K562 (cell line): Measurements from ENCODE around the gene GCDH. TPM values are rescaled to one million over a fixed set of nuclear protein-coding genes. Genes with fewer than 3 reads are reported as not detected.

ENCODE experiments used
- CHD2 ChIP-seq: IDR thresholded peaks from 2 replicates; pipeline ENCODE4 v1.6.1; 2011; ENCODE audit warnings: low read depth, low read length
- ELF2 ChIP-seq: fragments of 250-450 bp; sonication (Bioruptor Pico); IDR thresholded peaks from 2 replicates; pipeline ENCODE4 v1.5.0; 2021; ENCODE audit warnings: mild to moderate bottlenecking
- FOXK2 ChIP-seq, 2 experiments: fragments of 450-650 bp; IDR thresholded peaks in 1 of 2; conservative IDR thresholded peaks in 1 of 2; 2 replicates each; pipeline ENCODE4 v1.6.1; 2016; ENCODE audit warnings: low read depth in 2 of 2, mild to moderate bottlenecking in 1 of 2
- GABPA ChIP-seq: fragments of 200-800 bp; sonication (Bioruptor generic); conservative IDR thresholded peaks from 2 replicates; pipeline ENCODE4 v1.6.1; 2016; ENCODE audit warnings: low read depth, missing genetic modification characterization, missing compliant biosample characterization
- GABPB1 ChIP-seq: sonication (generic); formaldehyde crosslinking; IDR thresholded peaks from 2 replicates; pipeline ENCODE4 v1.8.0; 2022; ENCODE audit warnings: mild to moderate bottlenecking, missing genetic modification reagents
- HDAC6 ChIP-seq: IDR thresholded peaks from 2 replicates; pipeline ENCODE4 v1.6.1; 2012; ENCODE audit warnings: low read depth, mild to moderate bottlenecking, control low read depth, inconsistent platforms, low read length, moderate library complexity
- HMGN3 ChIP-seq: IDR thresholded peaks from 2 replicates; pipeline ENCODE4 v1.6.1; 2011; ENCODE audit warnings: borderline replicate concordance, low read depth, mild to moderate bottlenecking, mixed read lengths, low read length; ENCODE audit not compliant: insufficient read length; ENCODE audit errors: extremely low read depth
- MTA3 ChIP-seq: fragments of 450-650 bp; formaldehyde crosslinking; IDR thresholded peaks from 2 replicates; pipeline ENCODE4 v1.6.1; 2017; ENCODE audit warnings: mild to moderate bottlenecking, borderline replicate concordance
- PHF8 ChIP-seq: fragments of 200-600 bp; sonication (generic); IDR thresholded peaks from 2 replicates; pipeline ENCODE4 v1.6.1; 2012; ENCODE audit warnings: mixed run types, mild to moderate bottlenecking, inconsistent platforms, low read length, moderate library complexity, borderline replicate concordance
- XRCC5 ChIP-seq: fragments of 200-400 bp; formaldehyde crosslinking; IDR thresholded peaks from 2 replicates; pipeline ENCODE4 v1.6.1; 2017; ENCODE audit warnings: low read depth, mild to moderate bottlenecking, low read length
- ZEB2 ChIP-seq: fragments of 450-650 bp; IDR thresholded peaks from 2 replicates; pipeline ENCODE4 v1.6.1; 2016
- polyA plus RNA-seq, 8 experiments: library from polyadenylated mRNA; depleted of rRNA in 4 of 8; stranded (reverse) in 5 of 8; unstranded in 3 of 8; fragments of >200 nt; fragmentation: Nextera tagmentation in 2 of 8; fragmentation: Illumina TruSeq in 1 of 8; extraction: Ambion mirVana in 2 of 8; extraction: Trizol in 1 of 8; gene quantifications; 2 replicates each; pipeline versions ENCODE4 v1.2.1 to v1.2.3, GENCODE V29; 2011 to 2014; ENCODE audit warnings: inconsistent platforms in 1 of 8, missing spikeins in 1 of 8
- total RNA-seq, 7 experiments: library from RNA; depleted of rRNA in 6 of 7; stranded (reverse); fragments of >200 nt in 6 of 7; fragmentation: Illumina TruSeq in 2 of 7; extraction: Trizol in 2 of 7; gene quantifications; 2 replicates each; pipeline versions ENCODE4 v1.2.1 to v1.2.3, GENCODE V29; 2011 to 2021; ENCODE audit warnings: low replicate concordance in 1 of 7
- TF ChIP-seq, protein P1 (sequence below): fragments of 250-450 bp; sonication (Bioruptor Pico); IDR thresholded peaks from 2 replicates; pipeline ENCODE4 v1.4.0; 2020; ENCODE audit warnings: borderline replicate concordance
- TF ChIP-seq, protein P2 (sequence below): fragments of 450-650 bp; IDR thresholded peaks from 2 replicates; pipeline ENCODE4 v1.6.1; 2016; ENCODE audit warnings: antibody characterized with exemption
- TF ChIP-seq, protein P3 (sequence below): sonication (generic); formaldehyde crosslinking; IDR thresholded peaks from 2 replicates; pipeline ENCODE4 v1.8.0; 2022; ENCODE audit warnings: missing genetic modification reagents, mild to moderate bottlenecking, borderline replicate concordance
- TF ChIP-seq, protein P4 (sequence below), 2 experiments: fragments of 450-650 bp in 1 of 2; sonication (generic) in 1 of 2; formaldehyde crosslinking in 1 of 2; IDR thresholded peaks in 1 of 2; conservative IDR thresholded peaks in 1 of 2; 2 replicates each; pipeline versions ENCODE4 v1.6.1 to v1.8.1; 2016 to 2023; ENCODE audit warnings: mild to moderate bottlenecking in 2 of 2, moderate library complexity in 2 of 2, inconsistent platforms in 1 of 2, missing genetic modification reagents in 1 of 2
- TF ChIP-seq, protein P5 (sequence below): sonication (generic); formaldehyde crosslinking; IDR thresholded peaks from 2 replicates; pipeline ENCODE4 v1.5.0; 2020; ENCODE audit warnings: missing genetic modification reagents
- TF ChIP-seq, protein P6 (sequence below): sonication (generic); formaldehyde crosslinking; IDR thresholded peaks from 2 replicates; pipeline ENCODE4 v1.8.0; 2022; ENCODE audit warnings: mild to moderate bottlenecking, missing genetic modification reagents

Gene GCDH
- total and polyA plus RNA-seq, 9 of the 15 experiments (the other 6 are each of a cell fraction or from before 2014, with no cell fraction given), result 2.9 to 50.8 (median 19.1) TPM

DNA sequence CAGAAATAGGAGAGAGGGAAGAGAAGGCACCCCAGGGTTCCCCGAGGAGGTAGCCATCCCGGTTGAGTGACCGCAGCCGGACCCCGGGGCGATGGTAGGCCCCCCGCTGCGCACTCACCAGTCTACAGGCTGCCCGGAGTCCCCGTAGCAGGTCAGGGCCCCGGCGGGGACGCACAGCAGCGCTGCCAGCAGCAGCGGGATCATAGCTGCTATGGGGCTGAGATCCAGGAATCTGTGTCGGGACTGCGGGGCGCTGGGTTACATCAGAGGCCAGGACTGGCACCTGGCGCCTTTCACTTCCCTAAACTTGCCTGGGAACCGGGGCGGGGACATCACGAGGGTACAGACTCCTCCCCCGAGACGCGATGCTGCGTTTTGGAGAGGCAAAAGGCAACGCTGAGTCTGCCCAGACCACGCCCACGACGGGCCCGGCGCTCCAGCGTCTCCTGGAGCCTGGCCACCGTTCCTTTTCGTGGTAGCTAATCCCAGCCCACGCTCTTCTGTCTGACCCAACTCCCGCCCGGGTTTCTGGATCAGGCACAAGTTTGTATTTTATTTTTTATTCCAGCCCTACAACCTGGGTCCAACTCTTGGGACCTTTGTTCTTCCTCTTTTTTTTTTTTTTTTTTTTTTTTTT lies 9.7 kb upstream of the GCDH start, which contains the start of gene DNASE2 (continued):
- TF ChIP-seq, protein P1, sequence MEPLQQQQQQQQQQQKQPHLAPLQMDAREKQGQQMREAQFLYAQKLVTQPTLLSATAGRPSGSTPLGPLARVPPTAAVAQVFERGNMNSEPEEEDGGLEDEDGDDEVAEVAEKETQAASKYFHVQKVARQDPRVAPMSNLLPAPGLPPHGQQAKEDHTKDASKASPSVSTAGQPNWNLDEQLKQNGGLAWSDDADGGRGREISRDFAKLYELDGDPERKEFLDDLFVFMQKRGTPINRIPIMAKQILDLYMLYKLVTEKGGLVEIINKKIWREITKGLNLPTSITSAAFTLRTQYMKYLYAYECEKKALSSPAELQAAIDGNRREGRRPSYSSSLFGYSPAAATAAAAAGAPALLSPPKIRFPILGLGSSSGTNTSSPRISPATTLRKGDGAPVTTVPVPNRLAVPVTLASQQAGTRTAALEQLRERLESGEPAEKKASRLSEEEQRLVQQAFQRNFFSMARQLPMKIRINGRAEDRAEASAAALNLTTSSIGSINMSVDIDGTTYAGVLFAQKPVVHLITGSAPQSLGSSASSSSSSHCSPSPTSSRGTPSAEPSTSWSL, result no peak
- TF ChIP-seq MTA3, result peak; percentile 75; the same call in 1 of the 2 replicates
- peak in 1 of 2 experiments; percentile 63; a peak in 2 of 4 replicates for TF ChIP-seq FOXK2 (conservative IDR thresholded peaks at IDR 0.05 in 1 of 2, IDR thresholded peaks at IDR 0.05 in 1 of 2; ENCODE audit: low read depth in 2 of 2)
- peak; percentile 60; the same call in 1 of the 2 replicates for TF ChIP-seq GABPB1 (CRISPR knock-in tag)
- peak; percentile 3; the same call in 1 of the 2 replicates for TF ChIP-seq ZEB2
- TF ChIP-seq CHD2, result no peak
- TF ChIP-seq PHF8, result peak; percentile 87; the same call in 1 of the 2 replicates
- peak; percentile 72; the same call in 1 of the 2 replicates for TF ChIP-seq ELF2 (CRISPR knock-in tag)
- 0 out of 2 replicates have a peak, but pooled peaks have one; percentile 30 for TF ChIP-seq GABPA
- 0 out of 2 replicates have a peak, but pooled peaks have one; percentile 20 for TF ChIP-seq XRCC5
- peak; percentile 67 for TF ChIP-seq HMGN3
- TF ChIP-seq, protein P2, sequence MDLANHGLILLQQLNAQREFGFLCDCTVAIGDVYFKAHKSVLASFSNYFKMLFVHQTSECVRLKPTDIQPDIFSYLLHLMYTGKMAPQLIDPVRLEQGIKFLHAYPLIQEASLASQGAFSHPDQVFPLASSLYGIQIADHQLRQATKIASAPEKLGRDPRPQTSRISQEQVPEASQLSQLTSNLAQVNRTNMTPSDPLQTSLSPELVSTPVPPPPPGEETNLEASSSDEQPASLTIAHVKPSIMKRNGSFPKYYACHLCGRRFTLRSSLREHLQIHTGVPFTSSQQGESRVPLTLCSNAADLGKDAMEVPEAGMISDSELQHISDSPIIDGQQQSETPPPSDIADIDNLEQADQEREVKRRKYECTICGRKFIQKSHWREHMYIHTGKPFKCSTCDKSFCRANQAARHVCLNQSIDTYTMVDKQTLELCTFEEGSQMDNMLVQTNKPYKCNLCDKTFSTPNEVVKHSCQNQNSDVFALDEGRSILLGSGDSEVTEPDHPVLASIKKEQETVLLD, result peak; percentile 51; the same call in 1 of the 2 replicates
- TF ChIP-seq, protein P3, sequence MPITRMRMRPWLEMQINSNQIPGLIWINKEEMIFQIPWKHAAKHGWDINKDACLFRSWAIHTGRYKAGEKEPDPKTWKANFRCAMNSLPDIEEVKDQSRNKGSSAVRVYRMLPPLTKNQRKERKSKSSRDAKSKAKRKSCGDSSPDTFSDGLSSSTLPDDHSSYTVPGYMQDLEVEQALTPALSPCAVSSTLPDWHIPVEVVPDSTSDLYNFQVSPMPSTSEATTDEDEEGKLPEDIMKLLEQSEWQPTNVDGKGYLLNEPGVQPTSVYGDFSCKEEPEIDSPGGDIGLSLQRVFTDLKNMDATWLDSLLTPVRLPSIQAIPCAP (CRISPR knock-in tag), result 0 out of 2 replicates have a peak, but pooled peaks have one; percentile 20
- TF ChIP-seq HDAC6, result no peak
- TF ChIP-seq, protein P4, sequence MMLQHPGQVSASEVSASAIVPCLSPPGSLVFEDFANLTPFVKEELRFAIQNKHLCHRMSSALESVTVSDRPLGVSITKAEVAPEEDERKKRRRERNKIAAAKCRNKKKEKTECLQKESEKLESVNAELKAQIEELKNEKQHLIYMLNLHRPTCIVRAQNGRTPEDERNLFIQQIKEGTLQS (IDR thresholded peaks at IDR 0.05), result peak; percentile 68
- TF ChIP-seq, protein P4 (CRISPR knock-in tag; conservative IDR thresholded peaks at IDR 0.05), result no peak
- TF ChIP-seq, protein P5, sequence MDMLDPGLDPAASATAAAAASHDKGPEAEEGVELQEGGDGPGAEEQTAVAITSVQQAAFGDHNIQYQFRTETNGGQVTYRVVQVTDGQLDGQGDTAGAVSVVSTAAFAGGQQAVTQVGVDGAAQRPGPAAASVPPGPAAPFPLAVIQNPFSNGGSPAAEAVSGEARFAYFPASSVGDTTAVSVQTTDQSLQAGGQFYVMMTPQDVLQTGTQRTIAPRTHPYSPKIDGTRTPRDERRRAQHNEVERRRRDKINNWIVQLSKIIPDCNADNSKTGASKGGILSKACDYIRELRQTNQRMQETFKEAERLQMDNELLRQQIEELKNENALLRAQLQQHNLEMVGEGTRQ (CRISPR knock-in tag), result peak; percentile 52
- TF ChIP-seq, protein P6, sequence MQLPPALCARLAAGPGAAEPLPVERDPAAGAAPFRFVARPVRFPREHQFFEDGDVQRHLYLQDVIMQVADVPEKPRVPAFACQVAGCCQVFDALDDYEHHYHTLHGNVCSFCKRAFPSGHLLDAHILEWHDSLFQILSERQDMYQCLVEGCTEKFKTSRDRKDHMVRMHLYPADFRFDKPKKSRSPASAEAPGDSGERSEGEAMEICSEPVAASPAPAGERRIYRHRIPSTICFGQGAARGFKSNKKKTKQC (CRISPR knock-in tag), result no peak
